IgD-negative memory B cell (primary cell): ENCODE measurements around the gene CDYL. TPM values are rescaled to one million over a fixed set of nuclear protein-coding genes. Genes with fewer than 3 reads are reported as not detected.

Experiments
- H3K27ac Mint-ChIP-seq, 3 donors: one replicate each; pipeline ENCODE4 v1.8.0; 2020 to 2022; ENCODE audit warnings: mild to moderate bottlenecking in 3 of 3, mixed read lengths in 3 of 3, moderate library complexity in 1 of 3
- H3K27me3 Mint-ChIP-seq: one replicate; pipeline ENCODE4 v1.8.0; 2021; ENCODE audit warnings: mixed read lengths
- H3K36me3 Mint-ChIP-seq: one replicate; pipeline ENCODE4 v1.8.0; 2020; ENCODE audit warnings: mild to moderate bottlenecking, mixed read lengths
- H3K4me1 Mint-ChIP-seq, 3 donors: one replicate each; pipeline ENCODE4 v1.8.0; 2020 to 2022; ENCODE audit warnings: mixed read lengths in 3 of 3, mild to moderate bottlenecking in 1 of 3
- H3K4me3 Mint-ChIP-seq, 4 donors: one replicate each; pipeline ENCODE4 v1.8.0; 2020 to 2022; ENCODE audit warnings: mild to moderate bottlenecking in 4 of 4, mixed read lengths in 4 of 4, moderate library complexity in 3 of 4
- H3K9me3 Mint-ChIP-seq, 3 donors: one replicate each; pipeline ENCODE4 v1.8.0; 2020 to 2021; ENCODE audit warnings: mixed read lengths in 3 of 3, mild to moderate bottlenecking in 1 of 3
- polyA plus RNA-seq: library from polyadenylated mRNA; unstranded; fragments of 300-500 nt; fragmentation: Illumina TruSeq; gene quantifications from one replicate; pipeline ENCODE4 v1.2.3, GENCODE V29; 2021

Gene CDYL
- polyA plus RNA-seq, 1 donor from 2014 or later = 5.3 TPM

GRCh38 chr6:4902363-4902762 lies 126.2 kb downstream of the CDYL start:
- Mint-ChIP-seq H3K36me3 (peaks cover 11% of the 10 kb centered on the region), H3K27me3 (no peaks in the 10 kb centered on the region), H3K4me3 (peak overlapping the region in 1 of 4 donors; percentile 29), H3K27ac (peak overlapping the region; percentile 39 to 85 (median 72)), H3K4me1 (peaks cover 30 to 37% (median 32%) of the 10 kb centered on the region in 3 donors), H3K9me3 (no peaks in the 10 kb centered on the region)

- peaks cover 11% of the 10 kb centered on the region for H3K36me3 Mint-ChIP-seq
- no peak overlapping the region for H3K4me3 Mint-ChIP-seq
- no peaks in the 10 kb centered on the region for H3K27me3 Mint-ChIP-seq
- no peaks in the 10 kb centered on the region for H3K9me3 Mint-ChIP-seq
- peak overlapping the region in 1 of 3 donors; percentile 85 for H3K27ac Mint-ChIP-seq
- H3K4me1 Mint-ChIP-seq = peaks cover 34 to 40% (median 40%) of the 10 kb centered on the region in 3 donors
Observed at GRCh38 chr6:4903121-4903520, 126.9 kb downstream of the CDYL start.

- Mint-ChIP-seq H3K4me3 (no peak overlapping the region), H3K36me3 (peaks cover 8% of the 10 kb centered on the region)
Observed at GRCh38 chr6:4903751-4904370, 127.7 kb downstream of the CDYL start.

GRCh38 chr6:4904461-4905025 lies 128.3 kb downstream of the CDYL start:
- Mint-ChIP-seq H3K27me3 (no peaks in the 10 kb centered on the region), H3K4me1 (peaks cover 37 to 46% (median 42%) of the 10 kb centered on the region in 3 donors), H3K9me3 (no peaks in the 10 kb centered on the region), H3K27ac (peak overlapping the region in 1 of 3 donors; percentile 79), H3K4me3 (peak overlapping the region in 1 of 4 donors; percentile 36), H3K36me3 (peaks cover 11% of the 10 kb centered on the region)

More at GRCh38 chr6:4903751-4904370, 127.7 kb downstream of the CDYL start:
- no peaks in the 10 kb centered on the region for H3K9me3 Mint-ChIP-seq
- no peaks in the 10 kb centered on the region for H3K27me3 Mint-ChIP-seq
- H3K4me1 Mint-ChIP-seq = peaks cover 37 to 44% (median 40%) of the 10 kb centered on the region in 3 donors
- no peak overlapping the region for H3K27ac Mint-ChIP-seq

- H3K4me1 Mint-ChIP-seq = peaks cover 35 to 46% (median 38%) of the 10 kb centered on the region in 3 donors
- peaks cover 14% of the 10 kb centered on the region for H3K36me3 Mint-ChIP-seq
- peak overlapping the region in 2 of 3 donors; percentile 8 to 73 for H3K27ac Mint-ChIP-seq
- H3K4me3 Mint-ChIP-seq = peak overlapping the region in 3 of 4 donors; percentile 30 to 79 (median 38)
- H3K27me3 Mint-ChIP-seq = no peaks in the 10 kb centered on the region
- H3K9me3 Mint-ChIP-seq = no peaks in the 10 kb centered on the region
Observed at GRCh38 chr6:4905826-4906225, 129.6 kb downstream of the CDYL start.

- H3K27me3 Mint-ChIP-seq = no peaks in the 10 kb centered on the region
- H3K27ac Mint-ChIP-seq = peak overlapping the region; percentile 3 to 73 (median 8)
- H3K9me3 Mint-ChIP-seq = no peaks in the 10 kb centered on the region
- peaks cover 31 to 39% (median 32%) of the 10 kb centered on the region in 3 donors for H3K4me1 Mint-ChIP-seq
- H3K36me3 Mint-ChIP-seq = peaks cover 12% of the 10 kb centered on the region
- H3K4me3 Mint-ChIP-seq = peak overlapping the region; percentile 30 to 79 (median 58)
Observed at GRCh38 chr6:4906293-4907276, 130.4 kb downstream of the CDYL start.

GRCh38 chr6:4907602-4908001 lies 131.4 kb downstream of the CDYL start:
- H3K27ac Mint-ChIP-seq = no peak overlapping the region
- H3K4me1 Mint-ChIP-seq = peaks cover 25 to 32% (median 26%) of the 10 kb centered on the region in 3 donors
- H3K4me3 Mint-ChIP-seq = peak overlapping the region in 3 of 4 donors; percentile 55 to 67 (median 58)
- H3K36me3 Mint-ChIP-seq = peaks cover 14% of the 10 kb centered on the region
- H3K9me3 Mint-ChIP-seq = no peaks in the 10 kb centered on the region
- no peaks in the 10 kb centered on the region for H3K27me3 Mint-ChIP-seq

GRCh38 chr6:4908062-4908461 lies 131.9 kb downstream of the CDYL start:
- H3K9me3 Mint-ChIP-seq = no peaks in the 10 kb centered on the region
- H3K4me1 Mint-ChIP-seq = peaks cover 22 to 29% (median 26%) of the 10 kb centered on the region in 3 donors
- H3K4me3 Mint-ChIP-seq = peak overlapping the region in 1 of 4 donors; percentile 55
- no peaks in the 10 kb centered on the region for H3K27me3 Mint-ChIP-seq
- peaks cover 16% of the 10 kb centered on the region for H3K36me3 Mint-ChIP-seq
- H3K27ac Mint-ChIP-seq = no peak overlapping the region

- Mint-ChIP-seq H3K9me3 (no peaks in the 10 kb centered on the region), H3K27me3 (no peaks in the 10 kb centered on the region), H3K4me3 (no peak overlapping the region), H3K4me1 (peaks cover 22 to 33% (median 26%) of the 10 kb centered on the region in 3 donors), H3K27ac (peak overlapping the region in 1 of 3 donors; percentile 2), H3K36me3 (peaks cover 16% of the 10 kb centered on the region)
Observed at GRCh38 chr6:4909063-4909706, 133.0 kb downstream of the CDYL start.

GRCh38 chr6:4910037-4910760 lies 134.0 kb downstream of the CDYL start:
- Mint-ChIP-seq H3K4me3 (no peak overlapping the region), H3K4me1 (peaks cover 17 to 39% (median 26%) of the 10 kb centered on the region in 3 donors), H3K27me3 (no peaks in the 10 kb centered on the region), H3K9me3 (no peaks in the 10 kb centered on the region), H3K36me3 (peaks cover 16% of the 10 kb centered on the region), H3K27ac (no peak overlapping the region)

GRCh38 chr6:4912559-4912958 lies 136.4 kb downstream of the CDYL start:
- H3K4me1 Mint-ChIP-seq = peaks cover 6 to 35% (median 14%) of the 10 kb centered on the region in 3 donors
- H3K36me3 Mint-ChIP-seq = peaks cover 12% of the 10 kb centered on the region
- no peak overlapping the region for H3K4me3 Mint-ChIP-seq
- no peaks in the 10 kb centered on the region for H3K27me3 Mint-ChIP-seq
- H3K27ac Mint-ChIP-seq = no peak overlapping the region
- no peaks in the 10 kb centered on the region for H3K9me3 Mint-ChIP-seq

- Mint-ChIP-seq H3K4me1 (peaks cover 3 to 25% (median 9%) of the 10 kb centered on the region in 3 donors), H3K27ac (peak overlapping the region in 2 of 3 donors; percentile 46 to 57), H3K27me3 (no peaks in the 10 kb centered on the region), H3K36me3 (peaks cover 12% of the 10 kb centered on the region), H3K9me3 (no peaks in the 10 kb centered on the region), H3K4me3 (peak overlapping the region in 1 of 4 donors; percentile 25)
Observed at GRCh38 chr6:4913705-4914419, 137.7 kb downstream of the CDYL start.

- Mint-ChIP-seq H3K27me3 (no peaks in the 10 kb centered on the region), H3K9me3 (no peaks in the 10 kb centered on the region), H3K4me3 (no peak overlapping the region), H3K36me3 (peaks cover 11% of the 10 kb centered on the region), H3K4me1 (peaks cover 2 to 23% (median 9%) of the 10 kb centered on the region in 3 donors), H3K27ac (peak overlapping the region in 1 of 3 donors; percentile 57)
Observed at GRCh38 chr6:4914420-4915159, 138.4 kb downstream of the CDYL start.
